Testis (tissue), 3 donors: ENCODE results near the gene INSM1. TPM values are rescaled to one million over a fixed set of nuclear protein-coding genes. Genes with fewer than 3 reads are reported as not detected.
A peak's percentile ranks its signal among the peaks of the same experiment; 100 is the strongest.

Source experiments
- DNase-seq: peaks from one replicate; pipeline ENCODE4 v3.0.0-alpha.2; 2019
- H3K27ac ChIP-seq, 2 donors: fragments of 200-600 bp; sonication (generic); one replicate each; pipeline ENCODE4 v1.5.1; 2019
- H3K27me3 ChIP-seq: fragments of 200-600 bp; sonication (generic); one replicate; pipeline ENCODE4 v1.5.1; 2019
- H3K36me3 ChIP-seq: fragments of 200-600 bp; sonication (generic); one replicate; pipeline ENCODE4 v1.5.1; 2017; ENCODE audit warnings: low read depth; ENCODE audit errors: missing control alignments
- H3K4me1 ChIP-seq: fragments of 200-600 bp; sonication (generic); one replicate; pipeline ENCODE4 v1.5.1; 2019
- H3K4me3 ChIP-seq, 2 donors: fragments of 200-600 bp; sonication (generic); one replicate each; pipeline ENCODE4 v1.5.1; 2017 to 2019
- H3K9me3 ChIP-seq: fragments of 200-600 bp; sonication (generic); one replicate; pipeline ENCODE4 v1.5.1; 2017
- CTCF ChIP-seq, 3 experiments: fragments of 450-650 bp in 2 of 3; fragments of 200-600 bp in 1 of 3; sonication (generic) in 1 of 3; IDR thresholded peaks; one replicate each; pipeline ENCODE4 v1.5.1; 2016 to 2019; ENCODE audit warnings: antibody characterized with exemption in 3 of 3, mild to moderate bottlenecking in 2 of 3, moderate library complexity in 1 of 3
- POLR2A ChIP-seq: fragments of 450-650 bp; IDR thresholded peaks from one replicate; pipeline ENCODE4 v1.6.1; 2017; ENCODE audit warnings: antibody characterized with exemption, mild to moderate bottlenecking, moderate library complexity
- WGBS, 2 donors: methylation state at CpG; one replicate each; pipeline ENCODE4 v1.1.5; 2018; 5-methylcytosine and 5-hydroxymethylcytosine counted together
- intact Hi-C: fragments of 100-400 bp; cut with DNase I; formaldehyde crosslinking; loops from one replicate; pipeline ENCODE4 v1.15.1; 2023; ENCODE audit warnings: low total_unique reads
- polyA plus RNA-seq: library from polyadenylated mRNA; stranded (reverse); fragments of 350-450 nt; fragmentation: Illumina TruSeq; extraction: RNeasy Lipid Tissue Mini Kit (QIAGEN cat#74804); gene quantifications from one replicate; pipeline ENCODE4 v1.2.3, GENCODE V29; 2014; ENCODE audit warnings: low read depth, low replicate concordance; ENCODE audit not compliant: insufficient read depth
- total RNA-seq, 2 donors: library from RNA; depleted of rRNA; stranded (reverse); fragments of >200 nt; gene quantifications; one replicate each; pipeline ENCODE4 v1.2.3, GENCODE V29; 2016

INSM1 gene
- total and polyA plus RNA-seq, 3 donors from 2014 or later: 0.84 to 2.8 (median 2.7) TPM

GRCh38 chr20:20366876-20367574, 879 bp upstream of the INSM1 start:
- 3 to 7% methylated on average over 40 to 60 of the region's 63 CpGs for WGBS, 2 donors
- Histone ChIP-seq H3K27ac (no peak overlapping the region), H3K9me3 (no peaks in the 10 kb centered on the region), H3K36me3 (no peaks in the 10 kb centered on the region), H3K4me1 (no peaks in the 10 kb centered on the region), H3K4me3 (peak overlapping the region; percentile 32 to 49), H3K27me3 (peaks cover 3% of the 10 kb centered on the region)
- intact Hi-C loops: no loop called here
- TF ChIP-seq CTCF (IDR thresholded peaks at IDR 0.05) (no peak), POLR2A (no peak)
- DNase-seq: no peak

GRCh38 chr20:20368418-20369249, 730 bp downstream of the INSM1 start:
- TF ChIP-seq POLR2A (no peak), CTCF (IDR thresholded peaks at IDR 0.05) (no peak)
- H3K4me1 ChIP-seq: no peaks in the 10 kb centered on the region
- peak overlapping the region; percentile 36 to 41 for H3K4me3 ChIP-seq
- 1% methylated on average over 47 of the region's 130 CpGs; no CpG with 5 or more reads in 1 of the 2 donors for WGBS, 2 donors
- H3K36me3 ChIP-seq: no peaks in the 10 kb centered on the region
- no peak overlapping the region for H3K27ac ChIP-seq
- no peaks in the 10 kb centered on the region for H3K9me3 ChIP-seq
- intact Hi-C loops: no loop called here
- no peak for DNase-seq
- peaks cover 3% of the 10 kb centered on the region for H3K27me3 ChIP-seq

GRCh38 chr20:20369250-20370093, 1.6 kb downstream of the INSM1 start:
- peaks cover 3% of the 10 kb centered on the region for H3K27me3 ChIP-seq
- 4 to 19% methylated on average over 17 to 66 of the region's 86 CpGs for WGBS, 2 donors
- H3K36me3 ChIP-seq: no peaks in the 10 kb centered on the region
- no peak for TF ChIP-seq CTCF (IDR thresholded peaks at IDR 0.05)
- no peak for TF ChIP-seq POLR2A
- DNase-seq: no peak
- H3K27ac ChIP-seq: no peak overlapping the region
- H3K4me3 ChIP-seq: peak overlapping the region; percentile 36 to 41
- H3K4me1 ChIP-seq: no peaks in the 10 kb centered on the region
- intact Hi-C loops: loop anchor here (10.0 kb wide), 1 partner anchor 195 kb away; no protein-coding TSS in a partner anchor
- no peaks in the 10 kb centered on the region for H3K9me3 ChIP-seq

GRCh38 chr20:20370094-20370575, 2.2 kb downstream of the INSM1 start:
- Histone ChIP-seq H3K27ac (no peak overlapping the region), H3K4me3 (peak overlapping the region; percentile 9 to 41), H3K27me3 (peaks cover 3% of the 10 kb centered on the region), H3K9me3 (no peaks in the 10 kb centered on the region), H3K36me3 (no peaks in the 10 kb centered on the region), H3K4me1 (no peaks in the 10 kb centered on the region)
- TF ChIP-seq POLR2A (no peak), CTCF (IDR thresholded peaks at IDR 0.05) (no peak)
- WGBS, 2 donors: 21 to 28% methylated on average over 10 of the region's 10 CpGs
- DNase-seq: no peak
- intact Hi-C loops: loop anchor here (10.0 kb wide), 1 partner anchor 195 kb away; no protein-coding TSS in a partner anchor
